GM11168 (cell line): ENCODE results near the gene NBEAL2.

Experiments
- in situ Hi-C: fragments of 300-500 bp; cut with MboI; formaldehyde crosslinking; loops from one replicate; pipeline ENCODE4 v1.12.0; 2022; ENCODE audit warnings: low sequenced_read_pairs; ENCODE audit not compliant: unreplicated experiment

Gene NBEAL2

GRCh38 chr3:46984591-46985459 lies 5.4 kb downstream of the NBEAL2 start:
- in situ Hi-C loops = no loop called here

- in situ Hi-C loops = no loop called here
These were observed 6.1 kb downstream of the NBEAL2 start for GRCh38 chr3:46985588-46985987.

- in situ Hi-C loops = no loop called here
These were observed 6.7 kb downstream of the NBEAL2 start for GRCh38 chr3:46986055-46986730.

DNA sequence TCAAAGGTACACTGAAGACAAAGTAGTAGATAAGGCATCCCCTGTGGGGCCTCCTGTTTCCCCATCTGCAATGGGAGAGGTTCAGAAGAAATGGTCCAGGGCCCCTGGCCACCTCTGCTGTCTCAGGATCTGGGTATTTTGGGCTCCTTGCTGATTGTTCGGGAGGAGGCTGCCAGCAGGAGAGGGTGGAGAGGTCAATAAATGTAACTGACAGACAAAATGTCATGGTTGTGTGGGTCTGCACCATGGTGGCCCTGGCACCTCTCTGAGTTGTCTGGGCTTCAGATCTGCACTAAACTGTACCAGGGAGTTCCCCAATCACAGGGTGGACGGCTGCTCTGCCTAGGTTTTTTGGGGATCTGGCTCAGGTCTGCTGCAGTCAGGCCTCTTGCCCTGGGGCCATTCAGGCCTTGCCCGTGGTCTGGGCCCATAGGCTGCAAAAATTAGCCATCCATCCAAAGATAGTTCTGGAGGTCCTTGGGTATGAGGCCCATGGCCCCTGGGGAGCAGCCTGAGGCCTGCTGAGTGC lies 7.4 kb downstream of the NBEAL2 start:
- in situ Hi-C loops = no loop called here

DNA sequence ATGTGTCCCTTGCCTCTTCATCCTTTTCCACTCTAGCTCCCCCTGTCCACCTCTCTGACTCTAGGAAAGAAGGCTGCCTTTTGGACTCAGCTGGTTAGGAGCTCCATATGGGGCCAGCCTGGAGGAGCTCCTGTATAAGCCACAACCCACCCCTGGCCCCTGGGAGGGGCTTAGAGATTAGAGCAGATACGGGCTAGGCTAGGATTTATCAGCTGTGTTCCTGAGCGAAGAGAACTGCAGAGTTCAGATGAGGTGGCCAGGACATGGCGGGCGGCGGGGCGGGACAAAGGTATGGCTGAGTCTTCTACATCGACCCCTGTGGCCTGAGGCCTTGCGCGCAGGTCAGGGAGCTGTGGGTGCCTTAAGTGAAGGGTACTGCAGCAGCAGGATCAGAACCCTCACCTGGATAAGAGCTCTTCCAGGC lies 7.9 kb downstream of the NBEAL2 start:
- in situ Hi-C loops = no loop called here

- in situ Hi-C loops = no loop called here
These were observed 8.4 kb downstream of the NBEAL2 start for GRCh38 chr3:46987743-46988401.

GRCh38 chr3:46988616-46989015 lies 9.2 kb downstream of the NBEAL2 start:
- in situ Hi-C loops = no loop called here

- in situ Hi-C loops = no loop called here
These were observed 9.8 kb downstream of the NBEAL2 start for GRCh38 chr3:46989146-46989810.

GRCh38 chr3:46990573-46991374 lies 11.3 kb downstream of the NBEAL2 start:
- in situ Hi-C loops = no loop called here

GRCh38 chr3:46991406-46992165 lies 12.1 kb downstream of the NBEAL2 start:
- in situ Hi-C loops = no loop called here

DNA sequence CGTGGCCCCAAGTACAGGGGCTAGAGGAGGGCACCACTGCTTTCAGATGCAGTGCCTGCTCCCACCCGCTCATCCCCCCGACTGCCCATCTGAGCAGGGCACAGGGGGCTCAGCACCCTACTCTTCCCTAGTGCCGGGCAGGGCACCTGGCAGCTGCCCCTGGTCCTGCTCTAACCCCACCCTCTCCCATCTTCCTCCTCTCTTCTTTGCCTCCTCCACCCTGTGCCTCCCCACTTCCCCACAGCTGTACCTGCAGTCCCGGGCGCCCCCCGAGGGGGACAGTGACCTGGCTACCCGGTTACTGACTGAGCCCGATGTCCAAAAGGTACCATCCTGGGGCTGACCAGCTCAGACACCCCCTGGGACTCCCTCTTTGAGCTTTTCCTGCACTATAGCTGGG lies 12.8 kb downstream of the NBEAL2 start:
- in situ Hi-C loops = no loop called here

DNA sequence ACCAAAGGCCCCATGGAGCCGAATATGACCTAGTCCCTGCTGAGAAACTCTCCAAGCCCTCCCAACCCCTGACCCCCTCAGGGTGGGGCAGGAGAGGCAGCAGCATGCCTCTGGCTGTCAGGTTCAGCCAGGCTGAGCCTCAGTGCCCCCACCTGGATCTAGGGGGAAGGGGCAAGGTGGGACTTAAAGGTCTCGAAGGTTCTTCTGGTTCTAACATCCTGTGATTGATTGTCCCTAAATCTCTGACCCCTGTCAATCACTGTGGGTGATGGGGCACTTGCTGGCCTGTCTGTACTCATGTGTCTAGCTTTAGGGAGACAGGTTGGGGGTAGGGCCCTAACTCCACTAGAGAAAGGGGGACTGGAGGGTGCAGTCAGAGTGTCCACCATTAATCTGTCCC lies 13.8 kb downstream of the NBEAL2 start:
- in situ Hi-C loops = no loop called here

- in situ Hi-C loops = no loop called here
These were observed 14.5 kb downstream of the NBEAL2 start for GRCh38 chr3:46993986-46994385.

DNA sequence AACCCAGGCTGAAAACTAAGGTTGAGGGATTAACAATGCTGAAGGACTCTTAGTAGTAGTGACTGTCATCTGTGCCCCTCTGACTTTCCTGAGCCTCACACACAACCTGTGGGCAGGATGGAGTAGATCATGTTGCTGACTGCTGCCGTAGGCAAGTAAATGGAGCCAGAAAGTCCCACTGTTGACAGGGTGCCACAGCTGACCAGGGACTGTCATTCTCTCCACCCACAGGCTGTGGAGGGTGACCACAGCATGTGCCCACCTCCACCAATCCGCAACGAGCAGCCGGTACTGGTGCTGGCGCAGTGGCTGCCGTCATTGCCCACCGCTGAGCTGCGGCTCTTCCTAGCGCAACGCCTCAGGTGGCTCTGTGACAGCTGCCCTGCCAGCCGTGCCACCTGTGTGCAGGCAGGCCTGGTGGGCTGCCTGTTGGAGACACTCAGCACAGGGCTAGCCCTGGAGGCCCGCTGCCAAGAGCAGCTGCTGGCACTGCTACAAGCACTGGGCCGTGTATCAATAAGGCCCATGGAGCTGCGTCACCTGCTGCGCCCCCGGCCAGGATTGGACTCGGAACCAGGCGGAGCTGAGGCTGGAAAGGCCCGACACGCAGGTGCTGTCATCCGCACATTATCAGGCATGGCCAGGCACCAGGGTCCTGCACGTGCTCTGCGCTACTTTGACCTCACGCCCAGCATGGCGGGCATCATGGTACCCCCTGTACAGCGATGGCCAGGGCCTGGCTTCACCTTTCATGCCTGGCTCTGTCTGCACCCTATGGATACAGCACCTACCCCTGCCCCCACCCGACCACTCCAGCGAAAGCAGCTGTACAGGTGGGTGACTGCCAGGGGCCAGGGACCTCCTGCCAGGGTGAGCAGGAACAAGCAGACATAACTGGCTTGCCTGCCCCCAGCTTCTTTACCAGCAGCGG lies 15.6 kb downstream of the NBEAL2 start:
- in situ Hi-C loops = no loop called here

DNA sequence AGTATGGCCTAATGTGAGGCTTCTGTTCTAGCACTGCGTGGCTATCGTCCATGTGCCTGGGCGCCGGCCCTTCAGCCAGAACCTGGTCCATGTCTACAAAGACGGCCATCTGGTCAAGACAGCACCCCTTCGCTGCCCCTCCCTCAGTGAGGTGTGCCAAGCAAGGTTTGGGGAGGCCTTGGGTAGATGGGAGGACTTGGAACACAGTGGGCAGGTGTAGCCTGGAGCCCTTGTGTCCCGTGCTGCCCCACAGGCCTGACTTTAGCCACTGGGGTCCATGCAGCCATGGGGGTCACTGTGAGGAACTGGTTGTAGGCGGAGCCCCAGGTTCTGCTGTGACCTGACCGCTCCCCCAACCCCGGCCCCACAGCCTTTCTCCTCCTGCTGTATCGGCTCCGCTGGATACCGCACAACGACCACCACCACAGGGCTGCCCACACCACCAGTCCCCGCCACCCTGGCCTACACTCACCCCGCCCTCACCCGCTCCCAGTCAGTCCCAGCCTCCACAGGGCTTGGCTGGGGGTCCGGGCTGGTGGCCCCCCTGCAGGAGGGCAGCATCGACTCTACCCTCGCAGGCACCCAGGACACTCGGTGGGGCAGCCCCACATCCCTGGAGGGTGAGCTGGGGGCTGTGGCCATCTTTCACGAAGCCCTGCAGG lies 16.6 kb downstream of the NBEAL2 start:
- in situ Hi-C loops = no loop called here

- in situ Hi-C loops = no loop called here
These were observed 17.4 kb downstream of the NBEAL2 start for GRCh38 chr3:46996689-46997452.
